T-helper 1 cell treated with Interleukin-12 subunit alpha and Interleukin-12 subunit beta and Interleukin-4 antibody, amounts not matched to agents 30 μg/mL and 1 μg/mL, for 36 hours (primary cell): ENCODE measurements around the gene PACRG.
"Not testable (repeated sequence)": the region's sequence is repeated elsewhere in the genome, so short reads cannot be mapped to it uniquely, and the experiment has no call there.

Experiments
- H3K27ac Mint-ChIP-seq: one replicate; pipeline ENCODE4 v1.8.0; 2021; ENCODE audit warnings: mild to moderate bottlenecking, mixed read lengths
- H3K27me3 Mint-ChIP-seq: one replicate; pipeline ENCODE4 v1.8.0; 2021; ENCODE audit warnings: low read depth, mixed read lengths
- H3K36me3 Mint-ChIP-seq: one replicate; pipeline ENCODE4 v1.8.0; 2021; ENCODE audit warnings: low read depth, mixed read lengths
- H3K4me1 Mint-ChIP-seq: one replicate; pipeline ENCODE4 v1.8.0; 2021; ENCODE audit warnings: low read depth, mixed read lengths
- H3K4me3 Mint-ChIP-seq: one replicate; pipeline ENCODE4 v1.8.0; 2021; ENCODE audit warnings: mild to moderate bottlenecking, moderate library complexity, mixed read lengths
- H3K9me3 Mint-ChIP-seq: one replicate; pipeline ENCODE4 v1.8.0; 2021; ENCODE audit warnings: mixed read lengths

PACRG gene

GRCh38 chr6:162973980-162974379 lies 246.2 kb downstream of the PACRG start:
- no peak overlapping the region for H3K4me3 Mint-ChIP-seq
- peaks cover 24% of the 10 kb centered on the region for H3K9me3 Mint-ChIP-seq
- H3K36me3 Mint-ChIP-seq: no peaks in the 10 kb centered on the region
- H3K27ac Mint-ChIP-seq: no peak overlapping the region
- no peaks in the 10 kb centered on the region for H3K27me3 Mint-ChIP-seq
- no peaks in the 10 kb centered on the region for H3K4me1 Mint-ChIP-seq

GRCh38 chr6:162974685-162975084 lies 246.9 kb downstream of the PACRG start:
- Mint-ChIP-seq H3K4me3 (no peak overlapping the region), H3K4me1 (no peaks in the 10 kb centered on the region), H3K36me3 (no peaks in the 10 kb centered on the region), H3K27ac (no peak overlapping the region), H3K9me3 (peaks cover 17% of the 10 kb centered on the region), H3K27me3 (no peaks in the 10 kb centered on the region)

- no peaks in the 10 kb centered on the region for H3K36me3 Mint-ChIP-seq
- peaks cover 10% of the 10 kb centered on the region for H3K9me3 Mint-ChIP-seq
- H3K27ac Mint-ChIP-seq: no peak overlapping the region
- no peaks in the 10 kb centered on the region for H3K4me1 Mint-ChIP-seq
- H3K4me3 Mint-ChIP-seq: no peak overlapping the region
- no peaks in the 10 kb centered on the region for H3K27me3 Mint-ChIP-seq
Measured at GRCh38 chr6:162976141-162976540, 248.4 kb downstream of the PACRG start.

- H3K27me3 Mint-ChIP-seq, H3K4me1 Mint-ChIP-seq, H3K4me3 Mint-ChIP-seq, H3K27ac Mint-ChIP-seq, H3K36me3 Mint-ChIP-seq: not testable (repeated sequence)
- peaks cover 29% of the 10 kb centered on the region for H3K9me3 Mint-ChIP-seq
Measured at GRCh38 chr6:162983234-162983633, 255.5 kb downstream of the PACRG start.

GRCh38 chr6:162998777-162999176 lies 271.0 kb downstream of the PACRG start:
- no peaks in the 10 kb centered on the region for H3K27me3 Mint-ChIP-seq
- H3K36me3 Mint-ChIP-seq: no peaks in the 10 kb centered on the region
- no peak overlapping the region for H3K4me3 Mint-ChIP-seq
- H3K4me1 Mint-ChIP-seq: peaks cover 6% of the 10 kb centered on the region
- H3K27ac Mint-ChIP-seq: no peak overlapping the region
- peaks cover 22% of the 10 kb centered on the region for H3K9me3 Mint-ChIP-seq

GRCh38 chr6:162999575-163000285 lies 272.0 kb downstream of the PACRG start:
- H3K4me1 Mint-ChIP-seq: peaks cover 6% of the 10 kb centered on the region
- H3K4me3 Mint-ChIP-seq: no peak overlapping the region
- peaks cover 23% of the 10 kb centered on the region for H3K9me3 Mint-ChIP-seq
- no peaks in the 10 kb centered on the region for H3K36me3 Mint-ChIP-seq
- H3K27me3 Mint-ChIP-seq: no peaks in the 10 kb centered on the region
- no peak overlapping the region for H3K27ac Mint-ChIP-seq

GRCh38 chr6:163001330-163001729 lies 273.6 kb downstream of the PACRG start:
- H3K36me3 Mint-ChIP-seq: no peaks in the 10 kb centered on the region
- H3K4me1 Mint-ChIP-seq: peaks cover 6% of the 10 kb centered on the region
- H3K9me3 Mint-ChIP-seq: peaks cover 17% of the 10 kb centered on the region
- no peaks in the 10 kb centered on the region for H3K27me3 Mint-ChIP-seq
- no peak overlapping the region for H3K4me3 Mint-ChIP-seq
- no peak overlapping the region for H3K27ac Mint-ChIP-seq

GRCh38 chr6:163008186-163008585 lies 280.4 kb downstream of the PACRG start:
- Mint-ChIP-seq H3K4me3 (no peak overlapping the region), H3K36me3 (no peaks in the 10 kb centered on the region), H3K4me1 (no peaks in the 10 kb centered on the region), H3K27me3 (no peaks in the 10 kb centered on the region), H3K9me3 (peaks cover 9% of the 10 kb centered on the region), H3K27ac (no peak overlapping the region)

- Mint-ChIP-seq H3K27ac (no peak overlapping the region), H3K27me3 (no peaks in the 10 kb centered on the region), H3K4me3 (no peak overlapping the region), H3K4me1 (no peaks in the 10 kb centered on the region), H3K36me3 (no peaks in the 10 kb centered on the region), H3K9me3 (peaks cover 5% of the 10 kb centered on the region)
Measured at GRCh38 chr6:163008626-163009025, 280.9 kb downstream of the PACRG start.

- Mint-ChIP-seq H3K4me3 (no peak overlapping the region), H3K27me3 (no peaks in the 10 kb centered on the region), H3K9me3 (peaks cover 3% of the 10 kb centered on the region), H3K36me3 (no peaks in the 10 kb centered on the region), H3K27ac (no peak overlapping the region), H3K4me1 (no peaks in the 10 kb centered on the region)
Measured at GRCh38 chr6:163010145-163010544, 282.4 kb downstream of the PACRG start.

- H3K4me1 Mint-ChIP-seq: no peaks in the 10 kb centered on the region
- H3K27me3 Mint-ChIP-seq: no peaks in the 10 kb centered on the region
- no peak overlapping the region for H3K27ac Mint-ChIP-seq
- peaks cover 3% of the 10 kb centered on the region for H3K9me3 Mint-ChIP-seq
- no peak overlapping the region for H3K4me3 Mint-ChIP-seq
- H3K36me3 Mint-ChIP-seq: no peaks in the 10 kb centered on the region
Measured at GRCh38 chr6:163014736-163015135, 287.0 kb downstream of the PACRG start.

- no peak overlapping the region for H3K27ac Mint-ChIP-seq
- peaks cover 10% of the 10 kb centered on the region for H3K9me3 Mint-ChIP-seq
- no peaks in the 10 kb centered on the region for H3K4me1 Mint-ChIP-seq
- H3K27me3 Mint-ChIP-seq: no peaks in the 10 kb centered on the region
- H3K36me3 Mint-ChIP-seq: no peaks in the 10 kb centered on the region
- H3K4me3 Mint-ChIP-seq: no peak overlapping the region
Measured at GRCh38 chr6:163017801-163018200, 290.0 kb downstream of the PACRG start.

- H3K27me3 Mint-ChIP-seq: no peaks in the 10 kb centered on the region
Measured at GRCh38 chr6:163019926-163020325, 292.2 kb downstream of the PACRG start.

GRCh38 chr6:163021054-163021453 lies 293.3 kb downstream of the PACRG start:
- Mint-ChIP-seq H3K27ac (no peak overlapping the region), H3K9me3 (peaks cover 34% of the 10 kb centered on the region), H3K4me1 (no peaks in the 10 kb centered on the region), H3K4me3 (no peak overlapping the region), H3K36me3 (no peaks in the 10 kb centered on the region), H3K27me3 (no peaks in the 10 kb centered on the region)

More at GRCh38 chr6:163019926-163020325, 292.2 kb downstream of the PACRG start:
- Mint-ChIP-seq H3K9me3 (peaks cover 29% of the 10 kb centered on the region), H3K4me1 (no peaks in the 10 kb centered on the region), H3K27ac (no peak overlapping the region), H3K36me3 (no peaks in the 10 kb centered on the region), H3K4me3 (no peak overlapping the region)

GRCh38 chr6:163023700-163024099 lies 295.9 kb downstream of the PACRG start:
- no peaks in the 10 kb centered on the region for H3K27me3 Mint-ChIP-seq
- no peaks in the 10 kb centered on the region for H3K36me3 Mint-ChIP-seq
- H3K27ac Mint-ChIP-seq: no peak overlapping the region
- peaks cover 39% of the 10 kb centered on the region for H3K9me3 Mint-ChIP-seq
- H3K4me1 Mint-ChIP-seq: no peaks in the 10 kb centered on the region
- H3K4me3 Mint-ChIP-seq: no peak overlapping the region

- Mint-ChIP-seq H3K36me3 (no peaks in the 10 kb centered on the region), H3K4me1 (no peaks in the 10 kb centered on the region), H3K4me3 (no peak overlapping the region), H3K27ac (no peak overlapping the region), H3K9me3 (peaks cover 42% of the 10 kb centered on the region), H3K27me3 (no peaks in the 10 kb centered on the region)
Measured at GRCh38 chr6:163026893-163027292, 299.1 kb downstream of the PACRG start.
